IMR-90 (cell line): ENCODE measurements around the gene EXOC2. TPM values are rescaled to one million over a fixed set of nuclear protein-coding genes. Genes with fewer than 3 reads are reported as not detected.

Experiments used
- ATAC-seq: fragments of 200-7000 bp; cut with Tn5 transposase; 2 replicates; pipeline ENCODE4 v1.9.1; 2020; ENCODE audit warnings: low read depth, mild to moderate bottlenecking, moderate library complexity
- BruUV-seq: library from RNA; stranded (reverse); fragments of 400-500 nt; replicated peaks from 2 replicates; lab custom pipeline; 2021; lab: Mats Ljungman, UMichigan
- CTCF ChIA-PET: fragments of 300-600 bp; formaldehyde crosslinking; extraction: SDS; loops from one replicate; lab custom pipeline; 2021; ENCODE audit warnings: antibody characterized with exemption; lab: Yijun Ruan, JAX
- POLR2A ChIA-PET: fragments of 300-600 bp; sonication (Branson Sonifier 250); formaldehyde crosslinking; loops from one replicate; lab custom pipeline; 2022; ENCODE audit warnings: antibody characterized with exemption; ENCODE audit not compliant: unreplicated experiment; lab: Charles Lee
- DNase-seq: peaks from one replicate; pipeline ENCODE4 v3.0.0; 2013
- H2AFZ ChIP-seq: replicated peaks from 2 replicates; pipeline ENCODE3; 2013; ENCODE audit warnings: low read length, mild to moderate bottlenecking; ENCODE audit not compliant: poor library complexity
- H2AK5ac ChIP-seq: 2 replicates; pipeline ENCODE4 v1.6.1; 2013; ENCODE audit warnings: low read depth, low read length, inconsistent platforms
- H2AK9ac ChIP-seq: replicated peaks from 2 replicates; pipeline ENCODE3; 2013; ENCODE audit warnings: mild to moderate bottlenecking, low read depth, low read length, moderate library complexity; ENCODE audit not compliant: poor library complexity
- H2BK120ac ChIP-seq: 2 replicates; pipeline ENCODE4 v1.6.1; 2013; ENCODE audit warnings: low read depth, low read length, inconsistent platforms
- H2BK15ac ChIP-seq: 3 replicates; pipeline ENCODE4 v1.6.1; 2013; ENCODE audit warnings: low read depth, low read length, inconsistent platforms
- H2BK20ac ChIP-seq: 2 replicates; pipeline ENCODE4 v1.6.1; 2013; ENCODE audit warnings: low read depth, mild to moderate bottlenecking, inconsistent platforms, low read length, moderate library complexity
- H2BK5ac ChIP-seq: 2 replicates; pipeline ENCODE4 v1.6.1; 2013; ENCODE audit warnings: mild to moderate bottlenecking, low read depth, low read length, inconsistent platforms; ENCODE audit not compliant: poor library complexity, severe bottlenecking
- H3K14ac ChIP-seq: replicated peaks from 2 replicates; pipeline ENCODE4 v1.6.1; 2013; ENCODE audit warnings: low read depth, low read length, inconsistent platforms
- H3K18ac ChIP-seq: 2 replicates; pipeline ENCODE4 v1.6.1; 2013; ENCODE audit warnings: low read depth, low read length, control low read depth
- H3K23ac ChIP-seq: 2 replicates; pipeline ENCODE4 v1.6.1; 2013; ENCODE audit warnings: low read depth, low read length, inconsistent platforms
- H3K27ac ChIP-seq: 2 replicates; pipeline ENCODE4 v1.5.1; 2013; ENCODE audit warnings: mild to moderate bottlenecking, control low read depth, low read length; ENCODE audit not compliant: insufficient read depth
- H3K27me3 ChIP-seq: 2 replicates; pipeline ENCODE4 v1.6.1; 2013; ENCODE audit warnings: low read length; ENCODE audit not compliant: control insufficient read depth, insufficient read depth
- H3K36me3 ChIP-seq: 2 replicates; pipeline ENCODE4 v1.6.1; 2013; ENCODE audit warnings: low read length, mixed read lengths; ENCODE audit not compliant: control insufficient read depth, insufficient read depth
- H3K4ac ChIP-seq: 2 replicates; pipeline ENCODE4 v1.6.1; 2013; ENCODE audit warnings: low read depth, low read length, inconsistent platforms
- H3K4me1 ChIP-seq: 2 replicates; pipeline ENCODE4 v1.6.1; 2013; ENCODE audit warnings: low read length, mixed read lengths; ENCODE audit not compliant: control insufficient read depth, insufficient read depth
- H3K4me2 ChIP-seq: 2 replicates; pipeline ENCODE4 v1.6.1; 2013; ENCODE audit warnings: low read depth, mild to moderate bottlenecking, control low read depth, low read length, moderate library complexity
- H3K4me3 ChIP-seq: 2 replicates; pipeline ENCODE4 v1.5.1; 2013; ENCODE audit warnings: low read depth, mild to moderate bottlenecking, control low read depth, low read length, moderate library complexity; ENCODE audit not compliant: insufficient read depth
- H3K56ac ChIP-seq: 2 replicates; pipeline ENCODE4 v1.6.1; 2013; ENCODE audit warnings: low read length, inconsistent platforms; ENCODE audit not compliant: insufficient read depth; ENCODE audit errors: extremely low read depth
- H3K79me1 ChIP-seq, 2 experiments: 2 replicates each; pipeline ENCODE4 v1.6.1; 2013; ENCODE audit warnings: low read length in 2 of 2, inconsistent platforms in 1 of 2, low read depth in 1 of 2
- H3K9ac ChIP-seq: 2 replicates; pipeline ENCODE4 v1.6.1; 2013; ENCODE audit warnings: low read depth, low read length, control low read depth
- H3K9me1 ChIP-seq: 2 replicates; pipeline ENCODE4 v1.6.1; 2013; ENCODE audit warnings: low read length, inconsistent platforms; ENCODE audit not compliant: insufficient read depth
- H3K9me3 ChIP-seq: 2 replicates; pipeline ENCODE4 v1.6.1; 2013; ENCODE audit warnings: low read length; ENCODE audit not compliant: control insufficient read depth, insufficient read depth
- H4K20me1 ChIP-seq: 2 replicates; pipeline ENCODE4 v1.6.1; 2013; ENCODE audit warnings: low read length, inconsistent platforms; ENCODE audit not compliant: insufficient read depth
- H4K5ac ChIP-seq: 2 replicates; pipeline ENCODE4 v1.6.1; 2013; ENCODE audit warnings: mild to moderate bottlenecking, low read depth, low read length, control low read depth
- H4K8ac ChIP-seq, 2 experiments: 2 replicates each; pipeline ENCODE4 v1.6.1; 2013; ENCODE audit warnings: low read depth in 2 of 2, low read length in 2 of 2, control low read depth in 1 of 2, inconsistent platforms in 1 of 2
- H4K91ac ChIP-seq: 2 replicates; pipeline ENCODE4 v1.6.1; 2013; ENCODE audit warnings: low read depth, low read length, inconsistent platforms; ENCODE audit not compliant: insufficient read depth
- BHLHE40 ChIP-seq: fragments of 150-350 bp; IDR thresholded peaks from 2 replicates; pipeline ENCODE4 v1.6.1; 2016; ENCODE audit warnings: mild to moderate bottlenecking, low read depth, low read length
- CEBPB ChIP-seq: IDR thresholded peaks from 2 replicates; pipeline ENCODE4 v1.6.1; 2012; ENCODE audit warnings: low read depth, low read length, improper control_type of control experiment
- CHD1 ChIP-seq: IDR thresholded peaks from 2 replicates; pipeline ENCODE4 v1.6.1; 2012; ENCODE audit warnings: low read depth, low read length, improper control_type of control experiment
- FOS ChIP-seq: fragments of 150-350 bp; IDR thresholded peaks from 2 replicates; pipeline ENCODE4 v1.6.1; 2016; ENCODE audit warnings: low read depth, low read length
- MAFK ChIP-seq: IDR thresholded peaks from 2 replicates; pipeline ENCODE4 v1.6.1; 2012; ENCODE audit warnings: low read depth, low read length, improper control_type of control experiment
- MAZ ChIP-seq: IDR thresholded peaks from 2 replicates; pipeline ENCODE4 v1.6.1; 2012; ENCODE audit warnings: low read depth, mild to moderate bottlenecking, low read length, improper control_type of control experiment, moderate library complexity, borderline replicate concordance
- MXI1 ChIP-seq: IDR thresholded peaks from 2 replicates; pipeline ENCODE4 v1.6.1; 2012; ENCODE audit warnings: low read depth, mild to moderate bottlenecking, low read length, moderate library complexity, borderline replicate concordance
- NFE2L2 ChIP-seq: fragments of 150-350 bp; IDR thresholded peaks from 2 replicates; pipeline ENCODE4 v1.6.1; 2016; ENCODE audit warnings: low read depth, mild to moderate bottlenecking, low read length
- POLR2A ChIP-seq: IDR thresholded peaks from 2 replicates; pipeline ENCODE4 v1.6.1; 2012; ENCODE audit warnings: mild to moderate bottlenecking, low read depth, low read length
- RAD21 ChIP-seq: IDR thresholded peaks from 2 replicates; pipeline ENCODE4 v1.6.1; 2012; ENCODE audit warnings: low read length, improper control_type of control experiment
- RCOR1 ChIP-seq: IDR thresholded peaks from 2 replicates; pipeline ENCODE4 v1.6.1; 2012; ENCODE audit warnings: mild to moderate bottlenecking, low read length, improper control_type of control experiment; ENCODE audit not compliant: insufficient replicate concordance
- RFX5 ChIP-seq: IDR thresholded peaks from 2 replicates; pipeline ENCODE4 v1.8.0; 2012; ENCODE audit warnings: low read depth, mild to moderate bottlenecking, low read length, moderate library complexity
- SMC3 ChIP-seq: fragments of 150-350 bp; IDR thresholded peaks from 2 replicates; pipeline ENCODE4 v1.6.1; 2016; ENCODE audit warnings: low read depth, mild to moderate bottlenecking, antibody characterized with exemption, low read length, moderate library complexity
- WGBS, 2 experiments: methylation state at CpG; one replicate each; pipeline versions ENCODE4 v1.1.5 to v1.1.7; 2013; ENCODE audit warnings: missing lambda C conversion rate in 2 of 2; ENCODE audit not compliant: insufficient read length in 1 of 2; ENCODE audit errors: extremely low coverage in 2 of 2; 5-methylcytosine and 5-hydroxymethylcytosine counted together
- dilution Hi-C: fragments of 300-500 bp; cut with HindIII; formaldehyde crosslinking; loops from one replicate; pipeline ENCODE4 v1.14.3; 2018; ENCODE audit warnings: low sequenced_read_pairs; ENCODE audit not compliant: unreplicated experiment
- in situ Hi-C: fragments of 300-500 bp; cut with MboI; formaldehyde crosslinking; loops from 3 replicates; pipeline ENCODE4 v1.14.3; 2019; ENCODE audit warnings: low sequenced_read_pairs, inconsistent platforms, mixed read lengths
- intact Hi-C: fragments of 100-400 bp; cut with micrococcal nuclease; formaldehyde crosslinking; loops from 2 replicates; pipeline ENCODE4 v1.10.0; 2022
- polyA plus RNA-seq, 3 experiments: library from polyadenylated mRNA; depleted of rRNA; stranded (reverse); fragments of >200 nt; gene quantifications; 2 replicates each; pipeline ENCODE4 v1.2.3, GENCODE V29; 2012; ENCODE audit warnings: low replicate concordance in 1 of 3
- total RNA-seq: library from RNA; depleted of rRNA; stranded (reverse); fragments of >200 nt; gene quantifications from 2 replicates; pipeline ENCODE4 v1.2.3, GENCODE V29; 2012
- TF ChIP-seq, protein P1 (sequence below): fragments of 150-350 bp; IDR thresholded peaks from 2 replicates; pipeline ENCODE4 v1.6.1; 2016; ENCODE audit warnings: low read depth, mild to moderate bottlenecking, low read length, moderate library complexity, borderline replicate concordance
- TF ChIP-seq, protein P2 (sequence below): conservative IDR thresholded peaks from 2 replicates; pipeline ENCODE4 v1.5.1; 2012; ENCODE audit warnings: mild to moderate bottlenecking, low read depth, low read length, improper control_type of control experiment

Gene EXOC2
- total and polyA plus RNA-seq, 2 of the 4 experiments (the other 2 are of a cell fraction) = 13.1 to 37.3 TPM

DNA sequence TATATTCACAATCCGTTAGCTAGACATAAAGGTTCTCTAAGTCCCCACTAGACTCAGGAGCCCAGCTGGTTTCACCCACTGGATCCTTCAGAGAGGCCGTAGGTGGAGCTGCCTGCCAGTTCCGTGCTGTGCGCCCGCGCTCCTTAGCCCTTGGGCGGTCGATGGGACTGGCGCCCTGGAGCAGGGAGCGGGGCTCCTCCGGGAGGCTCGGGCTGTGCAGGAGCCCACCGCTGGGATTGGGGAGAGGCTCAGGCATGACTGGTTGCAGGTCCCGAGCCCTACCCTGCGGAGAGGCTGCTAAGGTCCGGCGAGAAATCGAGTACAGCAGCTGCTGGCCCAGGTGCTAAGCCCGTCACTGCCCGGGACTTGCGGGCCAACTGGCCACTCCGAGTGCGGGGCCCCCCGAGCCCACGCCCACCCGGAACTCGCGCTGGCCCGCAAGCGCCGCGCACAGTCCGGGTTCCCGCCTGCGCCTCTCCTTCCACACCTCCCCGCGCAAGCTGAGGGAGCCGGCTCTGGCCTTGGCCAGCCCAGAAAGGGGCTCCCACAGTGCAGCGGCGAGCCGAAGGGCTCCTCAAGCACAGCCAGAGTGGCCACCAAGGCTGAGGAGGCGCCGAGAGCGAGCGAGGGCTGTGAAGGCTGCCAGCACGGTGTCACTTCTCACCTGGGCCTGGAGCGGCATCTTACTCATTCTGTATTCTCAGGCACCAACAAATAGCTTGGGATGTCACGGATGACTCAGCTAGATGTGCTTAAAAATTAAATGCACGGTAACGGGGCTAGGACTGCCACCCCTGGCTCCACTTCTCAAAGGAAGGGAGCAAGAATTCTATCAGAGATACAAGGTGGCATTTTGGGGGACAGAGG, 257.3 kb downstream of the EXOC2 start:
- WGBS, 2 experiments = 93% methylated on average over 21 of the region's 50 CpGs; no CpG with 5 or more reads in 1 of the 2 experiments
- Histone ChIP-seq H3K56ac (no peak overlapping the region), H3K27ac (no peak overlapping the region), H3K18ac (no peak overlapping the region), H2BK20ac (no peak overlapping the region), H3K14ac (no peak overlapping the region), H4K8ac (no peak overlapping the region), H3K36me3 (no peaks in the 10 kb centered on the region), H2BK120ac (no peak overlapping the region), H4K20me1 (no peaks in the 10 kb centered on the region), H3K4me1 (peaks cover 3% of the 10 kb centered on the region; the same call in 1 of the 2 replicates), H3K4me3 (no peak overlapping the region), H3K9me3 (no peaks in the 10 kb centered on the region), H3K4me2 (no peak overlapping the region), H2AK9ac (no peak overlapping the region), H2AFZ (no peak overlapping the region), H3K79me1 (no peaks in the 10 kb centered on the region), H4K5ac (no peak overlapping the region), H3K9ac (no peak overlapping the region), H3K23ac (no peak overlapping the region), H2BK15ac (no peak overlapping the region), H3K27me3 (peaks cover 28% of the 10 kb centered on the region), H2BK5ac (no peak overlapping the region), H3K4ac (no peak overlapping the region), H2AK5ac (no peak overlapping the region), H4K91ac (no peak overlapping the region), H3K9me1 (no peaks in the 10 kb centered on the region)
- POLR2A ChIA-PET = no interaction called here
- dilution Hi-C loops = no loop called here
- no peak for DNase-seq
- CTCF ChIA-PET = interaction anchor here (0.6 kb wide), 1 partner anchor 1000 kb away, joined by 3 read pairs; no protein-coding TSS in a partner anchor
- intact Hi-C loops = no loop called here
- in situ Hi-C loops = no loop called here
- ATAC-seq = no peak
- no TSS peak for BruUV-seq
- TF ChIP-seq RFX5 = no peak
- no peak for TF ChIP-seq SMC3
- TF ChIP-seq, protein P1, sequence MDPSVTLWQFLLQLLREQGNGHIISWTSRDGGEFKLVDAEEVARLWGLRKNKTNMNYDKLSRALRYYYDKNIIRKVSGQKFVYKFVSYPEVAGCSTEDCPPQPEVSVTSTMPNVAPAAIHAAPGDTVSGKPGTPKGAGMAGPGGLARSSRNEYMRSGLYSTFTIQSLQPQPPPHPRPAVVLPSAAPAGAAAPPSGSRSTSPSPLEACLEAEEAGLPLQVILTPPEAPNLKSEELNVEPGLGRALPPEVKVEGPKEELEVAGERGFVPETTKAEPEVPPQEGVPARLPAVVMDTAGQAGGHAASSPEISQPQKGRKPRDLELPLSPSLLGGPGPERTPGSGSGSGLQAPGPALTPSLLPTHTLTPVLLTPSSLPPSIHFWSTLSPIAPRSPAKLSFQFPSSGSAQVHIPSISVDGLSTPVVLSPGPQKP = no peak
- TF ChIP-seq BHLHE40 = no peak
- no peak for TF ChIP-seq MAFK
- no peak for TF ChIP-seq MXI1
- TF ChIP-seq CHD1 = no peak
- no peak for TF ChIP-seq POLR2A
- TF ChIP-seq, protein P2, sequence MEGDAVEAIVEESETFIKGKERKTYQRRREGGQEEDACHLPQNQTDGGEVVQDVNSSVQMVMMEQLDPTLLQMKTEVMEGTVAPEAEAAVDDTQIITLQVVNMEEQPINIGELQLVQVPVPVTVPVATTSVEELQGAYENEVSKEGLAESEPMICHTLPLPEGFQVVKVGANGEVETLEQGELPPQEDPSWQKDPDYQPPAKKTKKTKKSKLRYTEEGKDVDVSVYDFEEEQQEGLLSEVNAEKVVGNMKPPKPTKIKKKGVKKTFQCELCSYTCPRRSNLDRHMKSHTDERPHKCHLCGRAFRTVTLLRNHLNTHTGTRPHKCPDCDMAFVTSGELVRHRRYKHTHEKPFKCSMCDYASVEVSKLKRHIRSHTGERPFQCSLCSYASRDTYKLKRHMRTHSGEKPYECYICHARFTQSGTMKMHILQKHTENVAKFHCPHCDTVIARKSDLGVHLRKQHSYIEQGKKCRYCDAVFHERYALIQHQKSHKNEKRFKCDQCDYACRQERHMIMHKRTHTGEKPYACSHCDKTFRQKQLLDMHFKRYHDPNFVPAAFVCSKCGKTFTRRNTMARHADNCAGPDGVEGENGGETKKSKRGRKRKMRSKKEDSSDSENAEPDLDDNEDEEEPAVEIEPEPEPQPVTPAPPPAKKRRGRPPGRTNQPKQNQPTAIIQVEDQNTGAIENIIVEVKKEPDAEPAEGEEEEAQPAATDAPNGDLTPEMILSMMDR = no peak
- no peak for TF ChIP-seq RAD21
- no peak for TF ChIP-seq NFE2L2
- TF ChIP-seq FOS = no peak
- no peak for TF ChIP-seq RCOR1
- TF ChIP-seq CEBPB = no peak
- no peak for TF ChIP-seq MAZ
